CD4-positive, CD25-positive, alpha-beta regulatory T cell (primary cell): Measurements from ENCODE around the gene TMTC4. TPM values are rescaled to one million over a fixed set of nuclear protein-coding genes. Genes with fewer than 3 reads are reported as not detected.

Source experiments
- ATAC-seq, 2 donors: fragments of 150-1000 bp; cut with Tn5 transposase; one replicate each; pipeline ENCODE4 v1.10.0; 2021; ENCODE audit warnings: low read depth in 2 of 2, moderate number of reproducible peaks in 2 of 2, moderate library complexity in 1 of 2
- DNase-seq, 3 donors: peaks; one replicate each; pipeline versions ENCODE4 v3.0.0 to v3.0.0-alpha.2; 2012 to 2022; ENCODE audit warnings: mixed read lengths in 1 of 3
- H3K27ac ChIP-seq: one replicate; pipeline ENCODE4 v1.7.0; 2013; ENCODE audit warnings: mild to moderate bottlenecking, low read length; ENCODE audit not compliant: insufficient read depth, poor library complexity, severe bottlenecking
- H3K27me3 ChIP-seq: one replicate; pipeline ENCODE4 v1.7.0; 2013; ENCODE audit warnings: low read length; ENCODE audit not compliant: control insufficient read depth, insufficient read depth
- H3K36me3 ChIP-seq: one replicate; pipeline ENCODE4 v1.7.0; 2013; ENCODE audit warnings: mild to moderate bottlenecking, low read length, moderate library complexity; ENCODE audit not compliant: control insufficient read depth, insufficient read depth
- H3K4me1 ChIP-seq: 2 replicates; pipeline ENCODE4 v1.7.0; 2013; ENCODE audit warnings: mild to moderate bottlenecking, low read length; ENCODE audit not compliant: insufficient read depth, control insufficient read depth, poor library complexity, severe bottlenecking
- H3K4me3 ChIP-seq: one replicate; pipeline ENCODE4 v1.7.0; 2013; ENCODE audit warnings: low read depth, mild to moderate bottlenecking, low read length, moderate library complexity
- H3K9me3 ChIP-seq, 2 experiments: 1 replicate in 1 of 2; 2 replicates in 1 of 2; pipeline ENCODE4 v1.7.0; 2013; ENCODE audit warnings: low read length in 2 of 2, mild to moderate bottlenecking in 1 of 2, moderate library complexity in 1 of 2; ENCODE audit not compliant: control insufficient read depth in 2 of 2
- H3K27ac Mint-ChIP-seq, 3 donors: one replicate each; pipeline ENCODE4 v1.8.0; 2020 to 2022; ENCODE audit warnings: mild to moderate bottlenecking in 3 of 3, mixed read lengths in 3 of 3, moderate library complexity in 2 of 3
- H3K27me3 Mint-ChIP-seq: one replicate; pipeline ENCODE4 v1.8.0; 2022; ENCODE audit warnings: mild to moderate bottlenecking, mixed read lengths
- H3K36me3 Mint-ChIP-seq: one replicate; pipeline ENCODE4 v1.8.0; 2020; ENCODE audit warnings: mixed read lengths
- H3K4me1 Mint-ChIP-seq, 4 donors: one replicate each; pipeline ENCODE4 v1.8.0; 2020 to 2022; ENCODE audit warnings: mixed read lengths in 4 of 4, mild to moderate bottlenecking in 1 of 4
- H3K4me3 Mint-ChIP-seq, 4 donors: one replicate each; pipeline ENCODE4 v1.8.0; 2020 to 2022; ENCODE audit warnings: mild to moderate bottlenecking in 4 of 4, mixed read lengths in 4 of 4, moderate library complexity in 3 of 4
- H3K9me3 Mint-ChIP-seq, 7 donors: one replicate each; pipeline ENCODE4 v1.8.0; 2020 to 2022; ENCODE audit warnings: mixed read lengths in 7 of 7, mild to moderate bottlenecking in 3 of 7, moderate library complexity in 2 of 7
- polyA plus RNA-seq, 4 donors: library from polyadenylated mRNA; unstranded; fragments of 300-500 nt; fragmentation: Illumina TruSeq; gene quantifications; one replicate each; pipeline ENCODE4 v1.2.3, GENCODE V29; 2021
- total RNA-seq: library from RNA; stranded (reverse); gene quantifications from one replicate; pipeline ENCODE4 v1.2.3, GENCODE V29; 2022

The TMTC4 gene
- total and polyA plus RNA-seq, 5 donors from 2014 or later: 2.5 to 10.5 (median 5.3) TPM

DNA sequence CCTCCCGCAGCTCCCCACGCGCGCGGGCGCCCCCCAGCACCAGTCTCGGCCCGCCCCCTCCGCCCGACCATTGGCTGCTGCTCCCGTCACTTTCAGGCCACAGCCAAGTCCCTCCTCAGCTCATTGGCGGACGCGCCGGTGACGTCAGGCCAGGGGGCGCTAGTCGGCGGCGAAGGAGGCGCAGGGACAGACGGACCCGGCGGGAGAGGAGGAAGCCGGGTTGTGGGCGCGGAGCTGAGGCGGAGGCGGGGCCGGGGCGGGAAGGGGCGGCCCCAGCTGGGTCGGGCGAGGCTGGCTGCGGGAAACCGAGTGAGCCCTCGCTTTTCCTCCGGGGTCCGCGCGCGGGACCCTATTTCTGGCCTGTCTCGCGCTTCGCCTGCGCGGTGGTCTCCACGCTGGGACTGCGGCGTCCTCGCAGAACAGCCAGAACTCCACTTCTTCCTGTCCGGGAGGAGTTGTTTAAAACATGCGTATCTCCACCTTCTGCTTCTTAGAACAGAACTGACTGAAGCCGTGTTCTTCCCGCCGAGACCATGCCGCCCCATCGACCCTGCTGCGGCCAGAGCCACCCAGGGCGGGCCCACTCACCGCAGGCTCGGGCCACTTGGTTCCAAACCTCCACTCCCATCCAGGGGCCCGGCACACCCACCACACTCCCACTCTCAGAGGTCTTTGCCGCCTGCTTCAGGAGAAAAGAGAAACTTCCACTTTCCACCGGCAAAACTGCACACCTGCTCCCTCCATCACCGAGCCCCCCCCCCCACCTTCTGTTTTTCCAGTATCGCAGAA lies 471 bp upstream of the TMTC4 start:
- H3K9me3 ChIP-seq: no peaks in the 10 kb centered on the region
- H3K4me3 ChIP-seq: peak overlapping the region; percentile 65
- H3K9me3 Mint-ChIP-seq: no peaks in the 10 kb centered on the region
- H3K27ac ChIP-seq: peak overlapping the region; percentile 82
- peak; percentile 90 to 93 for ATAC-seq
- H3K4me1 ChIP-seq: peaks cover 20% of the 10 kb centered on the region
- DNase-seq: peak; percentile 99 to 100 (median 99)
- H3K4me1 Mint-ChIP-seq: peaks cover 20 to 34% (median 24%) of the 10 kb centered on the region in 4 donors
- peak overlapping the region; percentile 84 to 98 (median 94) for H3K4me3 Mint-ChIP-seq
- H3K27ac Mint-ChIP-seq: peak overlapping the region; percentile 88 to 93 (median 90)
- H3K36me3 Mint-ChIP-seq: no peaks in the 10 kb centered on the region
- H3K27me3 ChIP-seq: no peaks in the 10 kb centered on the region
- H3K36me3 ChIP-seq: no peaks in the 10 kb centered on the region
- peaks cover 9% of the 10 kb centered on the region for H3K27me3 Mint-ChIP-seq

DNA sequence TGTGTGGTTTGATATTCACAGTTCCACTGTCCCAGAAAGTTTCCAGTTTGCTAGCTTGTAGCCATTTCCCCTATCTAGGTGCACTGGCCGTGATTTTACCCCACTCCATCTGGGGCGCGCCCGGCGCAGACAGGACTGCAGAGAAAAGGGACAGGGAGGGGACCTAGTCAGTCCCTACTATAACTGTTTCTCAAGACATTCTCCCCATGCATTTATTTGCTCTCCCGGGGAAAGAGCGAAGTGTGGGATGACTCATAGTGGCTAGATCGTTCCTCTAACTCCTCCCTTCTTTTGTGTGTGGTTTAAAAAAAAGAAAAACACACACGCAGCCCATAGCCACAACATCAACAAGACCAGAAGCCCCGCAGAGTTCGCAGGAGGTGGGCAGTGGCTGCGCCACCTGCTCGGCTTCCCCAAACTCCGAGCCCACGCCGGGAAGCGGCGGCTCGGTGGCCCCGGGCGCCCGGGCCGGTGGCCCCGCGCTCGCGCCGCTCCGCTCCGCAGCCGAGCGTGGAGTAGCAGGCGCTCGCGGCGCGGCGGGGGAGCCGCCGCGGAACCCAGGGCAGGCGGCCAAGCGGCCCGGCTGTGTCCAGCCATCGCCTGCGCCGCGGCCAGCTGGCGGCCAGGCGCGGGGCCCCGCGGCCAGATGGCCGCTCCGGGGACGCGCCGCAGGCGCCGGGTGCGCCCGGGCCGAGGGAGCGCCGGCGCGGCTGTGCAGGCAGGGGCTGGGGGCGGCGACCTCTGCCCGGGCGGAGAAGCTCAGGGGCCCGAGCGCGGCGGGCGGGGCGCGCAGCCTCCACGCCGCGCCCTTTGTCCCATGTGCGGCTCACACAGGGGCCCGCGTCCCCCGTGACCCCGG lies 653 bp downstream of the TMTC4 start:
- peaks cover 9% of the 10 kb centered on the region for H3K27me3 Mint-ChIP-seq
- Histone ChIP-seq H3K4me3 (peak overlapping the region; percentile 86), H3K36me3 (peaks cover 7% of the 10 kb centered on the region), H3K27me3 (no peaks in the 10 kb centered on the region), H3K9me3 (no peaks in the 10 kb centered on the region), H3K4me1 (peaks cover 20% of the 10 kb centered on the region), H3K27ac (peak overlapping the region; percentile 82)
- ATAC-seq (peak; percentile 10 to 18), DNase-seq (peak; percentile 19 to 71 (median 34))
- H3K27ac Mint-ChIP-seq: peak overlapping the region; percentile 80 to 93 (median 92)
- H3K9me3 Mint-ChIP-seq: no peaks in the 10 kb centered on the region
- peak overlapping the region; percentile 93 to 97 (median 96) for H3K4me3 Mint-ChIP-seq
- H3K4me1 Mint-ChIP-seq: peaks cover 20 to 34% (median 28%) of the 10 kb centered on the region in 4 donors
- H3K36me3 Mint-ChIP-seq: peaks cover 9% of the 10 kb centered on the region

DNA sequence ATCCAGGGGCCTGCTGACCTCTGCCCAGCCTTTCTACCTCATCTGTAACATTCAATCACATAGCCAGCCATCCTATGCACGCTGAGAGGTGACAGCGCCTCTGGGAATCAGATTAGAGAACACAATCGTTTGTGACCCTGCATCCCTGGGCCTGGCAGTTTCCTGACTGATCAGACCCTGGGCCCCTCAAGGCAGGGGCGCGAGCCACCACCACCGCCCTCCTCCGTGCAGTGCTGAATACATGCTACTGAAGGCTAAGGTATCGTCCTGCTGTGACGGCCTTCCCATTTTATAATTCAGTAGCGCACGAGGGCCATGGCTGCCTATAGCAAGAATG lies 1.3 kb downstream of the TMTC4 start:
- ATAC-seq (no peak), DNase-seq (no peak)
- Mint-ChIP-seq H3K4me3 (peak overlapping the region; percentile 93 to 97 (median 96)), H3K27me3 (peaks cover 4% of the 10 kb centered on the region), H3K36me3 (peaks cover 15% of the 10 kb centered on the region), H3K4me1 (peaks cover 20 to 34% (median 29%) of the 10 kb centered on the region in 4 donors), H3K27ac (peak overlapping the region; percentile 75 to 93 (median 80)), H3K9me3 (no peaks in the 10 kb centered on the region)
- no peak overlapping the region for H3K27ac ChIP-seq
- no peaks in the 10 kb centered on the region for H3K27me3 ChIP-seq
- H3K9me3 ChIP-seq: no peaks in the 10 kb centered on the region
- peak overlapping the region; percentile 86 for H3K4me3 ChIP-seq
- peaks cover 20% of the 10 kb centered on the region for H3K4me1 ChIP-seq
- H3K36me3 ChIP-seq: peaks cover 13% of the 10 kb centered on the region

DNA sequence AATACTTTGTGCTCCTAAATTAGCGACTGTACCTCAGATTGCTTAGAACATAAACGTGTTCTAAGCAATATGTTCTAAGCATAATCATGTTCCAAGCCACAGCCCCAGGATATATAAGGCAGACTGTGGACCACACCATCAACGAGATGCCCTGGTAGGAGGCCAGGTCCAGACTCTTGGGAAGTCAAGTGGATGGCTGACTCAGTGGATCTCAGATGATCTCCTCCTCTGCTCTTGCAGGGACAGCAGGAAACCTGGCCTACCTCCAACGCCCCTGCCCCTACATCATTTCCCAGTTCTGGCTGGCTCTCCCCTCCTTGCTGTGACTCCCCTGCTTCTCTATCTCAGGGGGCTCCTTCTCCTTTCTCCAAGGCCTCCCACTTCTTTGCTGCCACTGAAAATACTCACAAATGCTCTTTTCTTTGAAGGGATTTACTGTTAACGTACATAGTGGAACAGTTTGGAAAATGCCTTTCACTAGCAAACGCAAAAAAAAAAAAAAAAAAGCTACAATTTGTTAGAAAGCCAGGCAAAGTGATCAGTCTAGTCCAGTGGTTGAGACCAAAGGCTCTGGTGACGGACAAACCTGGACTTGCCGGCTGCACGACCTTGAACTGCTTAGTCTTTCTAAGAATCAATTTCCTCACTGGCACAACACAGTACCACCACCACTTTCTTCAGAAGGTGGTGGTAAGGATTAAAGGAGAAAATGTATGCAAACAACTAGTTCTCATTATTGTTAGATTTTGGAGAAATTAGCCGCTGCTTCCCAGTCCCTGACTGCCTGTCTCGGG lies 3.0 kb downstream of the TMTC4 start:
- peaks cover 14% of the 10 kb centered on the region for H3K36me3 ChIP-seq
- no peak overlapping the region for H3K4me3 ChIP-seq
- no peak for ATAC-seq
- Mint-ChIP-seq H3K27ac (peak overlapping the region in 1 of 3 donors; percentile 93), H3K36me3 (peaks cover 30% of the 10 kb centered on the region), H3K9me3 (no peaks in the 10 kb centered on the region), H3K27me3 (peaks cover 4% of the 10 kb centered on the region), H3K4me1 (peaks cover 25 to 37% (median 30%) of the 10 kb centered on the region in 4 donors), H3K4me3 (peak overlapping the region; percentile 6 to 97 (median 46))
- DNase-seq: no peak
- no peaks in the 10 kb centered on the region for H3K9me3 ChIP-seq
- no peak overlapping the region for H3K27ac ChIP-seq
- H3K4me1 ChIP-seq: peaks cover 20% of the 10 kb centered on the region
- no peaks in the 10 kb centered on the region for H3K27me3 ChIP-seq

DNA sequence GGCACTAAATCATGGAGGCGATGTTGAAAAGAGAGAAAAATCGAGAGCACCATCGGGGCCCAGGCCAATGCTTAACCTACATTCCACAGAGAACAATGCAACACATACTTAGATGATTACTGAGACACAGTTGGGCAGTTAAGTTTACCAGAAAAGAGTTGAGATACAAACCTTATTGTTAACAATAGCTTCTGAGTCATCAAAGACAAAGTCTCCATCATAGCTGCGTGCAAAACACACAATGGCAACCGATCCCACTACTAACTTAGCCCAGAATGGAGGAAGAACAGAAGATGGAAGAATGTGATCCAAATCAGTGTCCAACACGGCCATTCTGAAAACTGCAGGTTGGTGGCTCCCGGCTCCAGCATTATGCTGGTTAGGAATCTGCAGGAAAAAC lies 6.2 kb downstream of the TMTC4 start:
- DNase-seq (no peak), ATAC-seq (no peak)
- Histone ChIP-seq H3K36me3 (peaks cover 36% of the 10 kb centered on the region), H3K27ac (no peak overlapping the region), H3K4me3 (no peak overlapping the region), H3K9me3 (no peaks in the 10 kb centered on the region), H3K4me1 (peaks cover 7% of the 10 kb centered on the region), H3K27me3 (no peaks in the 10 kb centered on the region)
- Mint-ChIP-seq H3K27ac (no peak overlapping the region), H3K27me3 (no peaks in the 10 kb centered on the region), H3K4me3 (peak overlapping the region in 1 of 4 donors; percentile 63), H3K36me3 (peaks cover 50% of the 10 kb centered on the region), H3K4me1 (peaks cover 13 to 25% (median 23%) of the 10 kb centered on the region in 4 donors), H3K9me3 (no peaks in the 10 kb centered on the region)

DNA sequence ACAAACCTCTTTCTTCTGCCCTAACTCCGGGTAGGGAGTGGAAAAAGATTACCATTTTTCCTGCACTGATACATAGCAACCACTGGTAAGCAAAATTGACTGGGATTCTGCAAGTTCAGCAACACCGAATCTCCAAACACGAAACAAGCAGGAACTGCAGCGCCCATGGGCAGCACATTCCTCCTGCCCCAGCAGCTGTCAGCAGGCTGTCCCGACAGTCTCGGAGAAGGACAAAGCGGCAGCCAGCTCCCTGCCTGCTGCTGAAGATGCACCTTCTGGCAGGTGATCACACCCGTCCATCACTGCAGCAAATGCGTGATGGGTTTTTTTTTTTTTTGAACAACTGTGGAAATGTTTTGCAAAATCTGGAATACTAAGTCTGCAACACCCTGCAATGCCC lies 6.7 kb downstream of the TMTC4 start:
- peak overlapping the region in 1 of 4 donors; percentile 63 for H3K4me3 Mint-ChIP-seq
- peaks cover 2% of the 10 kb centered on the region for H3K4me1 ChIP-seq
- ATAC-seq: no peak
- H3K27ac ChIP-seq: no peak overlapping the region
- peaks cover 7 to 20% (median 18%) of the 10 kb centered on the region in 4 donors for H3K4me1 Mint-ChIP-seq
- peaks cover 0 to under 1% (median 0%) of the 10 kb centered on the region in 7 donors for H3K9me3 Mint-ChIP-seq
- no peak overlapping the region for H3K27ac Mint-ChIP-seq
- H3K36me3 Mint-ChIP-seq: peaks cover 55% of the 10 kb centered on the region
- H3K36me3 ChIP-seq: peaks cover 42% of the 10 kb centered on the region
- no peaks in the 10 kb centered on the region for H3K27me3 Mint-ChIP-seq
- H3K4me3 ChIP-seq: no peak overlapping the region
- no peaks in the 10 kb centered on the region for H3K9me3 ChIP-seq
- no peaks in the 10 kb centered on the region for H3K27me3 ChIP-seq
- DNase-seq: no peak

DNA sequence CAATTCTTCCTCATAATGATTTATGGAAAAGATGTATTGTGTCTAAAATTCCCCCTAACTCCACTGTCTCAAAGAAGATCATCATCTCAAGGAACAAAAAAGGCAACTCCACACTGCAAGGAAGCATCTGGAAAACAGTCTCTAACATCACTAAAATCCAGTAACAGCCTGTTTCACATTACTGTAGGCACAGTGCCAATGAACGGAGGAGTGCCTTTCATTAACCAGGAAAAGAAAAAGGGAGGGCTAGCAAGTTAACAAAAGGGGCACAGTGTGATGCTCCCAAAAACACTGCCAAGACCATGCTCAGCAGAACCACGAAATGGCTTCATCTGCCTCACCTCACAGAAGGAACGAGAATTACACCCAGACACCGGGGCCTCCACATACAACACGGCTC lies 8.5 kb downstream of the TMTC4 start:
- Histone ChIP-seq H3K9me3 (no peaks in the 10 kb centered on the region), H3K36me3 (peaks cover 57% of the 10 kb centered on the region), H3K27ac (no peak overlapping the region), H3K4me1 (no peaks in the 10 kb centered on the region), H3K4me3 (no peak overlapping the region), H3K27me3 (no peaks in the 10 kb centered on the region)
- H3K4me3 Mint-ChIP-seq: no peak overlapping the region
- no peak for ATAC-seq
- no peak overlapping the region for H3K27ac Mint-ChIP-seq
- H3K9me3 Mint-ChIP-seq: peaks cover 0 to 3% (median 0%) of the 10 kb centered on the region in 7 donors
- H3K4me1 Mint-ChIP-seq: peaks cover 3 to 11% (median 6%) of the 10 kb centered on the region in 4 donors
- H3K36me3 Mint-ChIP-seq: peaks cover 67% of the 10 kb centered on the region
- no peaks in the 10 kb centered on the region for H3K27me3 Mint-ChIP-seq
- no peak for DNase-seq
